NB4 (cell line): ENCODE results near the gene CACNG5.

Experiments
- MYC ChIP-seq: IDR thresholded peaks from 2 replicates; pipeline ENCODE4 v1.6.1; 2011; ENCODE audit warnings: low read depth, low read length
- POLR2A ChIP-seq: IDR thresholded peaks from 2 replicates; pipeline ENCODE4 v1.6.1; 2011; ENCODE audit warnings: mild to moderate bottlenecking; ENCODE audit not compliant: insufficient read length; ENCODE audit errors: extremely low read depth
- TF ChIP-seq, protein P1 (sequence below): IDR thresholded peaks from one replicate; pipeline ENCODE4 v1.5.1; 2012; ENCODE audit warnings: low read depth, low read length

DNA sequence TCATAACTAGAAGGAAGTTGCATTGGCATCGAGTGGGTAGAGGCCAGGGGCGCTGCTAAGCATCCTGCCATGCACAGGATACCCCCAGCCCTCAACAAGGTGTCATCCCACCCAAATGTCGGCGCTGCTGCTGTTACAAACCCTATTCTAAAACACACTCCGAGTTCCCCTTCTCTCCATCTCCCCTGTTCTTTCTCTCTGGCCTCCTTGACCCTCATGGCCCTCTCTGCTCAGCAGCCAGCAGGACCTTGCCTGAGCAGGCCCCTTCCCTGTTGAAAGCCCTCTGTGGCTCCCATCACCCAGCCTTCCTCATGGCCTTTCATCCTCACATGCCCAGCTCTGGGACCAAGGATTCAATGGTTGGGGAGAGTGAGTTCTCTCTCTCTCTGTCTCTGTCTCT lies 22.3 kb upstream of the CACNG5 start:
- TF ChIP-seq POLR2A, result no peak
- TF ChIP-seq, protein P1, sequence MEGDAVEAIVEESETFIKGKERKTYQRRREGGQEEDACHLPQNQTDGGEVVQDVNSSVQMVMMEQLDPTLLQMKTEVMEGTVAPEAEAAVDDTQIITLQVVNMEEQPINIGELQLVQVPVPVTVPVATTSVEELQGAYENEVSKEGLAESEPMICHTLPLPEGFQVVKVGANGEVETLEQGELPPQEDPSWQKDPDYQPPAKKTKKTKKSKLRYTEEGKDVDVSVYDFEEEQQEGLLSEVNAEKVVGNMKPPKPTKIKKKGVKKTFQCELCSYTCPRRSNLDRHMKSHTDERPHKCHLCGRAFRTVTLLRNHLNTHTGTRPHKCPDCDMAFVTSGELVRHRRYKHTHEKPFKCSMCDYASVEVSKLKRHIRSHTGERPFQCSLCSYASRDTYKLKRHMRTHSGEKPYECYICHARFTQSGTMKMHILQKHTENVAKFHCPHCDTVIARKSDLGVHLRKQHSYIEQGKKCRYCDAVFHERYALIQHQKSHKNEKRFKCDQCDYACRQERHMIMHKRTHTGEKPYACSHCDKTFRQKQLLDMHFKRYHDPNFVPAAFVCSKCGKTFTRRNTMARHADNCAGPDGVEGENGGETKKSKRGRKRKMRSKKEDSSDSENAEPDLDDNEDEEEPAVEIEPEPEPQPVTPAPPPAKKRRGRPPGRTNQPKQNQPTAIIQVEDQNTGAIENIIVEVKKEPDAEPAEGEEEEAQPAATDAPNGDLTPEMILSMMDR, result no peak
- TF ChIP-seq MYC, result no peak
